GM12878 (cell line): Measurements from ENCODE around the gene ESYT2.

ENCODE experiments used
- FOS ChIP-seq: IDR thresholded peaks from 3 replicates; pipeline ENCODE4 v1.6.1; 2011; ENCODE audit warnings: borderline replicate concordance; ENCODE audit not compliant: insufficient read length; ENCODE audit errors: extremely low read depth
- NR2F1 ChIP-seq: fragments of 450-650 bp; conservative IDR thresholded peaks from 2 replicates; pipeline ENCODE4 v1.6.1; 2017; ENCODE audit warnings: mild to moderate bottlenecking

- no peak for TF ChIP-seq FOS
- TF ChIP-seq NR2F1: no peak
Observed at GRCh38 chr7:158734861-158735260, 94.4 kb downstream of the ESYT2 start.
